Lung (tissue), 12 donors: Measurements from ENCODE around the gene PC. TPM values are rescaled to one million over a fixed set of nuclear protein-coding genes. Genes with fewer than 3 reads are reported as not detected.
A peak's percentile ranks its signal among the peaks of the same experiment; 100 is the strongest.
"Not testable (repeated sequence)": the region's sequence is repeated elsewhere in the genome, so short reads cannot be mapped to it uniquely, and the experiment has no call there.

ENCODE experiments used
- ATAC-seq: fragments of 200-7000 bp; cut with Tn5 transposase; one replicate; pipeline ENCODE4 v1.9.1; 2020; ENCODE audit warnings: moderate number of reproducible peaks; ENCODE audit not compliant: insufficient read depth, low FRiP score
- DNase-seq, 3 donors: peaks; one replicate each; pipeline ENCODE4 v3.0.0-alpha.2; 2013 to 2017
- H3K27ac ChIP-seq, 2 donors: one replicate each; pipeline ENCODE4 v1.5.1; 2013; ENCODE audit warnings: mild to moderate bottlenecking in 2 of 2, moderate library complexity in 2 of 2, control low read depth in 1 of 2, inconsistent platforms in 1 of 2, low read depth in 1 of 2, low read length in 1 of 2
- H3K27me3 ChIP-seq, 3 donors: one replicate each; pipeline ENCODE4 v1.5.1; 2013; ENCODE audit warnings: low read length in 2 of 3; ENCODE audit not compliant: control insufficient read depth in 3 of 3, insufficient read depth in 3 of 3
- H3K36me3 ChIP-seq, 4 donors: one replicate each; pipeline ENCODE4 v1.5.1; 2013; ENCODE audit warnings: low read length in 4 of 4, mild to moderate bottlenecking in 1 of 4, moderate library complexity in 1 of 4; ENCODE audit not compliant: control insufficient read depth in 4 of 4, insufficient read depth in 4 of 4
- H3K4me1 ChIP-seq, 5 donors: one replicate each; pipeline ENCODE4 v1.5.1; 2013; ENCODE audit warnings: low read length in 5 of 5, mild to moderate bottlenecking in 2 of 5, moderate library complexity in 1 of 5; ENCODE audit not compliant: control insufficient read depth in 5 of 5, insufficient read depth in 5 of 5
- H3K4me3 ChIP-seq: one replicate; pipeline ENCODE4 v1.5.1; 2013; ENCODE audit warnings: mild to moderate bottlenecking, control low read depth, moderate library complexity
- H3K9ac ChIP-seq, 2 donors: one replicate each; pipeline ENCODE4 v1.5.1; 2013; ENCODE audit warnings: low read length in 2 of 2, control low read depth in 1 of 2; ENCODE audit not compliant: insufficient read depth in 1 of 2
- H3K9me3 ChIP-seq, 4 donors: one replicate each; pipeline ENCODE4 v1.5.1; 2013; ENCODE audit warnings: low read length in 3 of 4, mild to moderate bottlenecking in 1 of 4, moderate library complexity in 1 of 4; ENCODE audit not compliant: control insufficient read depth in 4 of 4, insufficient read depth in 3 of 4
- CTCF ChIP-seq: IDR thresholded peaks from 2 replicates; pipeline ENCODE4 v1.5.1; 2012; ENCODE audit warnings: mild to moderate bottlenecking; ENCODE audit errors: control extremely low read depth, extremely low read depth
- WGBS, 2 donors: extraction: QIAGEN DNeasy Blood & Tissue Kit; methylation state at CpG; one replicate each; pipeline ENCODE4 v1.1.7; 2013; 5-methylcytosine and 5-hydroxymethylcytosine counted together
- polyA plus RNA-seq, 2 donors: library from polyadenylated mRNA; stranded (reverse); fragments of 200-250 nt; gene quantifications; one replicate each; pipeline ENCODE4 v1.2.1, GENCODE V29; 2013
- total RNA-seq, 2 donors: library from RNA; depleted of rRNA in 1 of 2; stranded (reverse); fragments of >200 nt in 1 of 2; gene quantifications; one replicate each; pipeline ENCODE4 v1.2.1, GENCODE V29; 2014 to 2021
- donor health status: control.
- donor health status: control.
- donor health status: Bipolar disorder and iron deficiency.
- donor health status: healthy.
- donor health status: DM: yes; HTN: yes; CAD: no.

PC gene
- total and polyA plus RNA-seq, 4 donors = 5.5 to 32.5 (median 12.0) TPM

- no peak overlapping the region for H3K27ac ChIP-seq
- H3K9ac ChIP-seq = no peak overlapping the region
- TF ChIP-seq CTCF = no peak
- no peak overlapping the region for H3K4me3 ChIP-seq
- H3K27me3 ChIP-seq = no peaks in the 10 kb centered on the region
- H3K4me1 ChIP-seq = no peaks in the 10 kb centered on the region
- DNase-seq = no peak
- 91% methylated on average over 14 of the region's 14 CpGs for WGBS, 2 donors
- H3K36me3 ChIP-seq = no peaks in the 10 kb centered on the region
- no peaks in the 10 kb centered on the region for H3K9me3 ChIP-seq
- no peak for ATAC-seq
Observed at GRCh38 chr11:67006029-67006884, 48.1 kb upstream of the PC start.

- H3K27ac ChIP-seq, ATAC-seq, H3K36me3 ChIP-seq, DNase-seq, H3K9me3 ChIP-seq, H3K4me3 ChIP-seq, H3K4me1 ChIP-seq, H3K9ac ChIP-seq, H3K27me3 ChIP-seq: not testable (repeated sequence)
- WGBS, 2 donors = 95 to 97% methylated on average over 8 of the region's 8 CpGs
Observed at GRCh38 chr11:67005200-67005599, 47.0 kb upstream of the PC start.

GRCh38 chr11:67002921-67003411 is 44.8 kb upstream of the PC start:
- TF ChIP-seq CTCF = no peak
- ATAC-seq = no peak
- no peaks in the 10 kb centered on the region for H3K9me3 ChIP-seq
- WGBS, 2 donors = 90 to 99% methylated on average over 5 of the region's 5 CpGs
- H3K36me3 ChIP-seq = no peaks in the 10 kb centered on the region
- H3K27ac ChIP-seq = no peak overlapping the region
- H3K27me3 ChIP-seq = no peaks in the 10 kb centered on the region
- DNase-seq = no peak
- no peaks in the 10 kb centered on the region for H3K4me1 ChIP-seq
- H3K9ac ChIP-seq = no peak overlapping the region
- H3K4me3 ChIP-seq = no peak overlapping the region

- H3K4me1 ChIP-seq = no peaks in the 10 kb centered on the region
- 68 to 78% methylated on average over 8 of the region's 8 CpGs for WGBS, 2 donors
- no peak for TF ChIP-seq CTCF
- no peak for ATAC-seq
- no peak overlapping the region for H3K4me3 ChIP-seq
- H3K27me3 ChIP-seq = no peaks in the 10 kb centered on the region
- no peaks in the 10 kb centered on the region for H3K36me3 ChIP-seq
- no peak overlapping the region for H3K9ac ChIP-seq
- no peaks in the 10 kb centered on the region for H3K9me3 ChIP-seq
- DNase-seq = peak in 1 of 3 donors; percentile 41
- H3K27ac ChIP-seq = no peak overlapping the region
Observed at GRCh38 chr11:67002297-67002913, 44.2 kb upstream of the PC start.
